ENCODE measurements around the gene KLK2. TPM values are rescaled to one million over a fixed set of nuclear protein-coding genes. Genes with fewer than 3 reads are reported as not detected.

KLK2 gene
- total RNA-seq, 2 donors from 2014 or later = 3,344 to 10,024 TPM

GRCh38 chr19:50857366-50857765, 15.9 kb upstream of the KLK2 start:
- Histone ChIP-seq H3K4me3 (peak overlapping the region; percentile 54 to 61), H3K27ac (peak overlapping the region; percentile 97 to 98), H3K27me3 (replicated peaks; ENCODE audit: insufficient read depth) (no peaks in the 10 kb centered on the region), H3K9me3 (no peaks in the 10 kb centered on the region), H3K4me1 (replicated peaks) (no peaks in the 10 kb centered on the region), H3K36me3 (peaks cover 0 to 10% of the 10 kb centered on the region in 2 donors)
- DNase-seq (ENCODE audit: low spot score) = no peak
- 49% methylated on average over 6 of the region's 6 CpGs for WGBS
- intact Hi-C loops (cut with DNase I) = no loop called here
- no peak for TF ChIP-seq POLR2A (IDR thresholded peaks at IDR 0.05)
- no peak for TF ChIP-seq POLR2AphosphoS5 (IDR thresholded peaks at IDR 0.05)
- TF ChIP-seq, protein P1, sequence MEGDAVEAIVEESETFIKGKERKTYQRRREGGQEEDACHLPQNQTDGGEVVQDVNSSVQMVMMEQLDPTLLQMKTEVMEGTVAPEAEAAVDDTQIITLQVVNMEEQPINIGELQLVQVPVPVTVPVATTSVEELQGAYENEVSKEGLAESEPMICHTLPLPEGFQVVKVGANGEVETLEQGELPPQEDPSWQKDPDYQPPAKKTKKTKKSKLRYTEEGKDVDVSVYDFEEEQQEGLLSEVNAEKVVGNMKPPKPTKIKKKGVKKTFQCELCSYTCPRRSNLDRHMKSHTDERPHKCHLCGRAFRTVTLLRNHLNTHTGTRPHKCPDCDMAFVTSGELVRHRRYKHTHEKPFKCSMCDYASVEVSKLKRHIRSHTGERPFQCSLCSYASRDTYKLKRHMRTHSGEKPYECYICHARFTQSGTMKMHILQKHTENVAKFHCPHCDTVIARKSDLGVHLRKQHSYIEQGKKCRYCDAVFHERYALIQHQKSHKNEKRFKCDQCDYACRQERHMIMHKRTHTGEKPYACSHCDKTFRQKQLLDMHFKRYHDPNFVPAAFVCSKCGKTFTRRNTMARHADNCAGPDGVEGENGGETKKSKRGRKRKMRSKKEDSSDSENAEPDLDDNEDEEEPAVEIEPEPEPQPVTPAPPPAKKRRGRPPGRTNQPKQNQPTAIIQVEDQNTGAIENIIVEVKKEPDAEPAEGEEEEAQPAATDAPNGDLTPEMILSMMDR (IDR thresholded peaks at IDR 0.05) = no peak

GRCh38 chr19:50858886-50859285, 14.4 kb upstream of the KLK2 start:
- H3K36me3 ChIP-seq = peaks cover 0 to 10% of the 10 kb centered on the region in 2 donors
- H3K27me3 ChIP-seq (replicated peaks; ENCODE audit: insufficient read depth) = no peaks in the 10 kb centered on the region
- peak overlapping the region; percentile 97 to 98 for H3K27ac ChIP-seq
- no peak for DNase-seq (ENCODE audit: low spot score)
- intact Hi-C loops (cut with DNase I) = no loop called here
- 14% methylated on average over 7 of the region's 7 CpGs for WGBS
- no peak for TF ChIP-seq POLR2AphosphoS5 (IDR thresholded peaks at IDR 0.05)
- TF ChIP-seq POLR2A (IDR thresholded peaks at IDR 0.05) = no peak
- TF ChIP-seq, protein P1 (IDR thresholded peaks at IDR 0.05) = peak in 1 of 4 experiments; percentile 18
- H3K4me1 ChIP-seq (replicated peaks) = no peaks in the 10 kb centered on the region
- peak overlapping the region; percentile 54 to 61 for H3K4me3 ChIP-seq
- no peaks in the 10 kb centered on the region for H3K9me3 ChIP-seq

DNA sequence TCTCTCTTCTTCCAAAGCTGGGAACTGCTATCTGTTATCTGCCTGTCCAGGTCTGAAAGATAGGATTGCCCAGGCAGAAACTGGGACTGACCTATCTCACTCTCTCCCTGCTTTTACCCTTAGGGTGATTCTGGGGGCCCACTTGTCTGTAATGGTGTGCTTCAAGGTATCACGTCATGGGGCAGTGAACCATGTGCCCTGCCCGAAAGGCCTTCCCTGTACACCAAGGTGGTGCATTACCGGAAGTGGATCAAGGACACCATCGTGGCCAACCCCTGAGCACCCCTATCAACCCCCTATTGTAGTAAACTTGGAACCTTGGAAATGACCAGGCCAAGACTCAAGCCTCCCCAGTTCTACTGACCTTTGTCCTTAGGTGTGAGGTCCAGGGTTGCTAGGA, 13.4 kb upstream of the KLK2 start:
- Histone ChIP-seq H3K9me3 (no peaks in the 10 kb centered on the region), H3K27me3 (replicated peaks; ENCODE audit: insufficient read depth) (no peaks in the 10 kb centered on the region), H3K36me3 (peaks cover 0 to 10% of the 10 kb centered on the region in 2 donors), H3K27ac (peak overlapping the region; percentile 97 to 98), H3K4me3 (peak overlapping the region; percentile 54 to 61), H3K4me1 (replicated peaks) (no peaks in the 10 kb centered on the region)
- 85% methylated on average over 4 of the region's 4 CpGs for WGBS
- intact Hi-C loops (cut with DNase I) = no loop called here
- TF ChIP-seq, protein P1 (IDR thresholded peaks at IDR 0.05) = no peak
- TF ChIP-seq POLR2AphosphoS5 (IDR thresholded peaks at IDR 0.05) = no peak
- no peak for TF ChIP-seq POLR2A (IDR thresholded peaks at IDR 0.05)
- no peak for DNase-seq (ENCODE audit: low spot score)

- 55% methylated on average over 5 of the region's 5 CpGs for WGBS
- H3K36me3 ChIP-seq = peaks cover 0 to 10% of the 10 kb centered on the region in 2 donors
- no peaks in the 10 kb centered on the region for H3K4me1 ChIP-seq (replicated peaks)
- H3K4me3 ChIP-seq = peak overlapping the region in 1 of 2 donors; percentile 61
- H3K27me3 ChIP-seq (replicated peaks; ENCODE audit: insufficient read depth) = no peaks in the 10 kb centered on the region
- H3K27ac ChIP-seq = peak overlapping the region; percentile 97 to 98
- TF ChIP-seq, protein P1 (IDR thresholded peaks at IDR 0.05) = no peak
- TF ChIP-seq POLR2AphosphoS5 (IDR thresholded peaks at IDR 0.05) = peak; percentile 76
- peak; percentile 78 for DNase-seq (ENCODE audit: low spot score)
- intact Hi-C loops (cut with DNase I) = no loop called here
- H3K9me3 ChIP-seq = no peaks in the 10 kb centered on the region
Measured at GRCh38 chr19:50861010-50861409, 12.2 kb upstream of the KLK2 start.

DNA sequence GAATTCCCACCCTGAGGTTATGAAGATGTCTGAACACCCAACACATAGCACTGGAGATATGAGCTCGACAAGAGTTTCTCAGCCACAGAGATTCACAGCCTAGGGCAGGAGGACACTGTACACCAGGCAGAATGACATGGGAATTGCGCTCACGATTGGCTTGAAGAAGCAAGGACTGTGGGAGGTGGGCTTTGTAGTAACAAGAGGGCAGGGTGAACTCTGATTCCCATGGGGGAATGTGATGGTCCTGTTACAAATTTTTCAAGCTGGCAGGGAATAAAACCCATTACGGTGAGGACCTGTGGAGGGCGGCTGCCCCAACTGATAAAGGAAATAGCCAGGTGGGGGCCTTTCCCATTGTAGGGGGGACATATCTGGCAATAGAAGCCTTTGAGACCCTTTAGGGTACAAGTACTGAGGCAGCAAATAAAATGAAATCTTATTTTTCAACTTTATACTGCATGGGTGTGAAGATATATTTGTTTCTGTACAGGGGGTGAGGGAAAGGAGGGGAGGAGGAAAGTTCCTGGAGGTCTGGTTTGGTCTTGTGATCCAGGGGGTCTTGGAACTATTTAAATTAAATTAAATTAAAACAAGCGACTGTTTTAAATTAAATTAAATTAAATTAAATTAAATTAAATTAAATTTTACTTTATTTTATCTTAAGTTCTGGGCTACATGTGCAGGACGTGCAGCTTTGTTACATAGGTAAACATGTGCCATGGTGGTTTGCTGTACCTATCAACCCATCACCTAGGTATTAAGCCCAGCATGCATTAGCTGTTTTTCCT, 11.5 kb upstream of the KLK2 start:
- WGBS = 61% methylated on average over 7 of the region's 7 CpGs
- Histone ChIP-seq H3K4me3 (no peak overlapping the region), H3K27ac (peak overlapping the region; percentile 97 to 98), H3K9me3 (no peaks in the 10 kb centered on the region), H3K4me1 (replicated peaks) (no peaks in the 10 kb centered on the region), H3K36me3 (peaks cover 0 to 10% of the 10 kb centered on the region in 2 donors), H3K27me3 (replicated peaks; ENCODE audit: insufficient read depth) (no peaks in the 10 kb centered on the region)
- peak; percentile 62 for DNase-seq (ENCODE audit: low spot score)
- TF ChIP-seq, protein P1 (IDR thresholded peaks at IDR 0.05) = no peak
- TF ChIP-seq POLR2A (IDR thresholded peaks at IDR 0.05) = no peak
- no peak for TF ChIP-seq POLR2AphosphoS5 (IDR thresholded peaks at IDR 0.05)
- intact Hi-C loops (cut with DNase I) = no loop called here

All from prostate gland (tissue), 2 donors.